Retina (tissue), 1 donor: ENCODE data around the gene ARFIP1.
"Not testable (repeated sequence)": the region's sequence is repeated elsewhere in the genome, so short reads cannot be mapped to it uniquely, and the experiment has no call there.

Experiments used
- DNase-seq: peaks from one replicate; pipeline ENCODE4 v3.0.0-alpha.2; 2016

The ARFIP1 gene

DNA sequence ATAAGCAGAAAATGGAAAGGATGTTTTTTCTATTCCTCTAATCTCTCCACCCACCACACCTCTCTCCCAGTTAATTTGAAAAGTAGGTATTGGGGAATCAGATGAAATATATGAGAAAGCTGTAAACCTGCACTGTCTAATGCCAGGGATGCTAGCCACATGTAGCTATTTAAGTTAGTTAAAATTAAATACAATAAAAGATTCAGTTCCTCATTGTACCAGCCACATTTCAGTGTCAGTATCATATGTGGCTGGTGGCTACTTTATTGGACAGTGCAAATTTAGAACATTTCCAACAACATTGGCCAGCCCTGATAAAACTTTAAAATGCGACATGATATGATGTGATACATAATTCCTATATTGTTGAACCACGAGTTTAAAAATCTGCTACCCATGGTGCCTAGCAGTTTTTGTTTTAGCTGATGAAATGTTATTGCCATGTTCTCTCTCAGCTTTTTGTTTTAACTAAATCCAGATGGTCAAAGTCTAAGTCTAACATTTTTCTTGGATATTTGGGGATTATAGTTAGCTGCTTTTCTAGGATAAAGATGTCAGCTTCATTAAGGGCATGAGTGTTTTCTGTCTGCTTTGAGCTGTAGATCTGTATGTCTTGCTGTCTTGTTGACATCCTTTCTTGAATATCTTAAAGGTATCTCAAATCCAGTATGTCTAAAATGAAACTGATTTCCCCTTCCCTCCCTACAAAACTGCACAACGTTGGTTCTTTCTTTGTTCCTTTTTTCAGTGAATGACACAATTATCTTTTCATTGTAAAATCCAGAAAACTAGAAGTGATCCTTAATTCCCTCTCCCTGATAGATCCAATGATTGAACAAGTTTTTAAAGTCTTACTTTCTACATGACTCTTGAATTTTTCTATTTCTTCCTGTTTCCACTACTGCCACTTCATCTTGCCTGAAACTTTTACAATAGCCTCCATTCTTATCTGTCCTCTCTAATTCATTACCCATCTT, 6.2 kb downstream of the ARFIP1 start:
- no peak for DNase-seq

DNA sequence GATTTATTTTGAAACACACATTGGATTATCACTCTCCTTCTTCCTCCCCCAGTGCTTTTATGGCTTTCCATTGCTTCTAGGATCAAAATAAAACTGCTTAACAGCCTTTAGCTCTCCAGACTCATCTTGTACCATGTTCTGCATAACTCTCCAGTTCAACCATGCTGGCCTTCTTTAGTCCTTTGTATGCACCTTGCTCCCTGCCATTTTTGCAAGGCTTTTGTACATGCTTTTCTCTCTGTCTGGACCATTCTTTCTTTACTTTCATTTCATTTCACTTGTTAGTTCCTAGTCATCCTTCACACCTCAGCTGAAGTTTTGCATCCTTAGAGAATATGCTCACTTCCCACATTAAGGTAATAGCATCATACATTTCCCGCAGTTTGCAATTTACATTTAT, 6.9 kb downstream of the ARFIP1 start:
- no peak for DNase-seq

DNA sequence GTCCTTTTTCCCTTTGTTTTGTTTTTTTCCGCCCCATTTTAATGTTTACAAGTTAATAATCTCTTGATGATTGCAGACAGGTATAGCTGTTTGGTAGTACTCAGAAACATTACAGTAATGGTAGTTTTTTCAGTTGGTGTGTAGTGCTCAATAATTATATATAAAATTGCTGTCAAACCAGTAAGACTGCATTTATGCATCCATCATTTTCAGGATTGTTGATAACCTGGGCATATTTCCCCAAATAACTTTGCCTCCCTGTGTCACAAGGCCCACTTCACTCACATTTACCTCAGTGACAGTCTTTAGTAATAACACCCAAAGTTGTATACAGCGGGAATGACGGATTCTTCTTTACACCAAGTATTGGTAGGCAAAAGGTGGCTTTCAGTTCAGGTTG, 16.1 kb downstream of the ARFIP1 start:
- no peak for DNase-seq

DNA sequence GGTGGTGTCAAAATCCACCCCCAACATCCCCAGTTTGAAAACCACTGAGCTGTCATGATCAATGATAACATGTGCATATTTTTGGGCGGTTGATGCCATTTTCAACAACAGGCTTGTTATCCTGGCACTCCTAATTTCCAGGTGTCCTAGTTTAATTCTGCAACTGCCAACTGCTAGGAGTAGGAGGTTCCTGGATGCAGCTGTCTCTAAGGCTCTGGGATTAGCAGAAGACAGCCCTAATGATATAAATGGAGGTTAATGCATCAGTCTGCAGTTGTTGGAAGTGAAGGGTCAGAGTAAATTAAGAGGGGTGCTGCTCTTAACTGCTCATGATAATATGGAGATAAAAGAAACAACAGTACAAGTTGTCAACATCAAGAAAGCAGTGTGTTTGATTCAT, 23.8 kb downstream of the ARFIP1 start:
- no peak for DNase-seq

DNA sequence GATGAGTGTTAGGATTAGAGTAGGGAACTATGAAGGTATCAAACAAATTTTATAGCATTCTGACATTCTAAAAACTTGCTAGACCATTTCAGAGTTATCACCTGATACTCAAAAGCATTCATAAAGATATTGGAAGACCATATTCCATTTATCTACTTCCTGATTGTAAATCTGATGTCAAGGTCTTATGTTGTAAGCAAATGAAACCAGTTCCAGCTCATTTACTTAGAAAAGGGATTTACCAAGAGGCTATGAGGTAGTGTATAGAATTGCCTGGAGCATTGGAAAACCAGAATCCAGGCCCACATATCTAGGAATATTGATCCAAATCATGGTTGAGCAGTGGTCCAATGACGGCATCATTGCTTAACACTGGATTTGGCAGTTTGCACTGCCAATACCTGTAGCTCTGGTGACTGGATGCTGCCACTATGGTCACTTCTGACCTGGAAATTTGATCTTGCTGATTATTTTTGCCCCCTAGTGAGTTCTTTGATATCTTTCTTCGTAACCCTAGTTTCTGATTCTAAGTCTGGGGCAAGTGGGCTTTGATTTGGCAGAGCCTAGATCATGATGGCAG, 25.4 kb downstream of the ARFIP1 start:
- DNase-seq, result no peak

- no peak for DNase-seq
Measured at GRCh38 chr4:152805818-152806217, 26.1 kb downstream of the ARFIP1 start.

DNA sequence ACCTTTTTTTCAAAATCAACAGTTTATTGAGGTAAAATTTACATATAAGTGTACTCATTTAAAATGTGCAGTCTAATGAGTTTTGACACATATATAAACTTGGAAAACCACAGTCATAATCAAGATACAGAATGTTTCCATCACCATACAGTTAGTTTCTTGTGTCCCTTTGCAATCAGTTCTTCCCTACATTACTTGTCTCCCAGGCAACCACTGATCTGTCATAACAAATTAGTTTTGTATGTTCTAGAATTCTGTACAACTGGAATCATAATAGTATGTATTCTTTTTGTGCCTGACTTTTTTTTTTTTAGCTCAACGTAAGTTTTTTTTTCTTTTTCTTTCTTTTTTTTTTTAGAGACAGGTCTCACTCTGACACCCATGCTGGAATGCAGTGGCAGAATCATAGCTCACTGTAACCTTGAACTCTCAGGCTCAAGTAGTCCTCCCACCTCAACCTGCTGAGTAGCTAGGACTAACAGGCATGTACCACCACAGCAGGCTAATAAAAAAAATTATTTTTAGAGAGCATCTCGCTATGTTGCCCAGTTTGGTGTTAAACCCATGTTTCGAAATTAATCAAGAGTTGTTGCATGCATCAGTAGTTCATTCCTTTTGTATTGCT, 26.9 kb downstream of the ARFIP1 start:
- no peak for DNase-seq

DNA sequence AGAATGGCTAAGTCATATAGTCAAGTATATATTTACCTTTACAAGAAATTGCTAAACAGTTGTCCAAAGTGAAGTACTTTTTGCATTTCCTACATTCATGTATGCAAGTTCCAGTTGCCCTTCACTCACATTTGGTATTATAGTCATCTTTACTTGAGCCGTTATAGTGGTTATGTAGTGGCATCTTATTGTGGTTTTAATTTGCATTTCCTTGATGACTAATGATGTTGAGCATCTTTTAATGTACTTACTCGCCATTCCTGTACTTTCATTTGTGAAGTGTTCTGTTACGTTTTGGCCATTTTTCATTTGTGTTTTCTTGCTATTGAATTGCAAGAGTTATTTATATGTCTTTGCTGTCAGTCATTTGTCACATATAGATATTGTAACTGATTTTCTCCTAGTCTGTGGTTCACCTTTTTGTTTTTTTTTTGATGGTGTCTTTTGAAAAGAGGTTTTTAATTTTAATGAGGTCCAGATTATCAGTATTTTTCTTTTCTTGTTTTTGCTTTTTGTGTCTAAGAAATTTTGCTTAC, 27.6 kb downstream of the ARFIP1 start:
- no peak for DNase-seq

- no peak for DNase-seq
Measured at GRCh38 chr4:152808670-152809069, 28.9 kb downstream of the ARFIP1 start.

GRCh38 chr4:152810715-152811287, 31.0 kb downstream of the ARFIP1 start:
- DNase-seq, result no peak

GRCh38 chr4:152815078-152815477, 35.3 kb downstream of the ARFIP1 start:
- no peak for DNase-seq

DNA sequence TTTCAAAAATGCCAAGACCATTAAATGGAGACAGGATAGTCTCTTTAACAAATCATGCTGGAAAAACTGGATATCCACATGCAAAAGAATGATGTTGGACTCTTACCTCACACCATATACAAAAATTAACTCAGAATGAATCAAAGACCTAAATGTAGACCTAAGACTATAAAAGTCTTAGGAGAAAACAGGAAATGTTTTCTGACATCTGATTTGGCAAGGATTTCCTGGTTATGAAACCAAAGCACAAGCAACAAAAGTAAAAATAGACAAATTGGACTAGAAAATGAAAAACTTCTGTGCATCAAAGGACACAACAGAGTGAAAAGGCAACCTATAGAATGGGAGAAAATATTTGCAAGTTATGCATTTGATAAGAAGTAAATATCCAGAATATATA, 37.6 kb downstream of the ARFIP1 start:
- no peak for DNase-seq

DNA sequence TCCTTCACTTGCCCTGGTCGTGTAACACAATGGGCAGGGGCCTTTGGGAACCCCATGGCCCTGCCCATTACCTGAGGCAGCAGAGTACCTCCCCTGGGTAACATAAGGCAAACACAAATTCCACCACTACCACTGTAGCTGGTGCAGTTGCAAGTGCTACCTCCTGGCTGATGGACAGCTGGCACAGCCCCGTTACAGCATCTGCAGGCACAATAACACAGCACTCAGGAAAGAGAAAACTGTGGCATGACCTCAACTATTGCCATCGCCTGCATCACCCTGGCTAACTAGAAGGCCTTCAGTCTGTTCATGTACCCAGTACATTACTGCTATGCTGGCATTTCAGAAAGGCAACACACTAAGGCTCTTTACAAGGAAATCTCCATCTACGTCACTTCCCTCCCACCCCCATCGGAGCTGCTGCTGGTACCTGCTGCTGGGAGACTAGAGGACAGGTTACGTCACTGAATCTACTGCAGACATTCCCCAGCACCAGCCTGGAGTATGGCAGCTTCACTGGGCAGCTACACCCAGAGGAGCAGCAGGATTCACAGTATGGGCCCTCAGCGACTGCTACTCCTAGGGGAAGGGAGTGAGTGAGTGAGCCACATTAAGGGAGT, 39.4 kb downstream of the ARFIP1 start:
- DNase-seq, result no peak

GRCh38 chr4:152820073-152820472, 40.3 kb downstream of the ARFIP1 start:
- DNase-seq, result no peak

- DNase-seq, result no peak
Measured at GRCh38 chr4:152822323-152822722, 42.6 kb downstream of the ARFIP1 start.

DNA sequence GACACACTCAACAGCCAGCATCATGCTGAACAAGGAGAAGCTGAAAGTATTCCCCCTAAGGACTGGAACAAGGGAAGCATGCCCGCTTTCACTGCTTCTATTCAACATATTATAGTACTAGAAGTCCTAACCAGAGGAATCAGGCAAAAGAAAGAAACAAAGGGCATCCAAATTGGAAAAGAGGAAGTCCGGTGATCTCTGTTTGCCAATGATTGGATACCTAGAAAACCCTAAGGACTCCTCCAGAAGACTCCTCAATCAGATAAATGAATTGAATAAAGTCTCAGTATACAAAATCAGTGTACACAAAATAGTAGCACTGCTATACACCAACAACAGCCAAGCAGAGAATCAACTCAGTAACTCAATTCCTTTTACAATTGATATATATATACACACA, 44.8 kb downstream of the ARFIP1 start:
- no peak for DNase-seq

- no peak for DNase-seq
Measured at GRCh38 chr4:152825336-152825735, 45.6 kb downstream of the ARFIP1 start.

DNA sequence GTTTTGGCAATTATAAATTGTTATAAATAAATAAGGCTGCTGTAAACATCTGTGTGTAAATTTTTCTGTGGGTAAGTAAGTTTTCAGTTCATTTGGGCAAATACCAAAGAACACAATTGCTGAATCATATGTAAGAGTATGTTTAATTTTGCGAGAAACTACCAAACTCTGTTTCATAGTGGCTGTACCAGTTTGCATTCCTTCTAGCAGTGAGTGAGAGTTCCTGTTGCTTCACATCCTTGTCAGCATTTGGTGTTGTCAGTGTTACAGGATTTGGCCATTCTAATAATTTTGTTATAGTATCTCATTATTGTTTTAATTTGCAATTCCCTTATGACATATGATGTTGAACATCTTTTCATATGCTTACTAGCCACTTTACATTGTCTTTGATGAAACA, 48.4 kb downstream of the ARFIP1 start:
- no peak for DNase-seq

- DNase-seq, result no peak
Measured at GRCh38 chr4:152831416-152831815, 51.7 kb downstream of the ARFIP1 start.

DNA sequence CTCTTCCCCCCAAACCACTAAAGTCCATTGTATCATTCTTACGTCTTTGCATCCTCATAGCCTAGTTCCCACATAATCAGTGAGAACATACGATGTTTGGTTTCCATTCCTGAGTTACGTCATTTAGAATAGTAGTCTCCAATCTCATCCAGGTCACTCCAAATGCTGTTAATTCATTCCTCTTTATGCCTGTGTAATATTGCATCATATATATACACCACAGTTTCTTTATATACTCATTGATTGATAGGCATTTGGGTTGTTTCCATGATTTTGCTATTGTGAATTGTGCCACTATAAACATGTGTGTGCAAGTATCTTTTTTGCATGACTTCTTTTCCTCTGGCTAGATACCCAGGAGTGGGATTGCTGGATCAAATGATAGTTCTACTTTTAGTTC, 57.2 kb downstream of the ARFIP1 start:
- no peak for DNase-seq

GRCh38 chr4:152839729-152840128, 60.0 kb downstream of the ARFIP1 start:
- not testable (repeated sequence) for DNase-seq

DNA sequence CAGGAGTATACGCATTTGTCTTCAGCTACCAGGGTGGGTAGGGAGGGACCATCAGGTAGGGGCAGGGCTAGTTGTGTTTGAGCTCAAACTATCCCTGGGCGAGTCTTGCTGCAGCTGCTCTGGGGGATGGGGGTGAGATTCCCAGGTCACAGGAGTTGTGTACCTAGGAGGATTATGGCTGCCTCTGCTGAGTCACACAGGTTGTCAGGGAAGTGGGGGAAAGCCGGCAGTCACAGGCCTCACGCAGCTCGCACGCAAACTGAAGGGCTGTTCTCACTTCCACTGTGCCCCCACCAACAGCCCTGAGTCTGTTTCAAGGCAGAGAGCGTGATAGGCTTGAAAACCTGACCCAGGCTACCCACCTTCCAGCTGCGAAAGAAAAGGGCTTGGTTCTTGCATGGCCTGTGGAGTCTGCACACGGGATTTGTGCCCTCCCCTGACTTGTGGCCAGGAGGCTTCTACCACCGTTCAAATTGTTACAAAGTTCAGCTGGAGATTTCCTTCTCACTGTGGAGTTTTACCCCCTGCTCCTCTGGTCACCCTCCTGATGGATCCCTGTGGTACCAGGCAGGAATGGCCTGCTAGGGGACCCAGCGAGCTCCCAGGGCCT, 63.8 kb downstream of the ARFIP1 start:
- DNase-seq, result no peak
